ENCODE measurements around the gene SLC6A18.

The SLC6A18 gene

DNA sequence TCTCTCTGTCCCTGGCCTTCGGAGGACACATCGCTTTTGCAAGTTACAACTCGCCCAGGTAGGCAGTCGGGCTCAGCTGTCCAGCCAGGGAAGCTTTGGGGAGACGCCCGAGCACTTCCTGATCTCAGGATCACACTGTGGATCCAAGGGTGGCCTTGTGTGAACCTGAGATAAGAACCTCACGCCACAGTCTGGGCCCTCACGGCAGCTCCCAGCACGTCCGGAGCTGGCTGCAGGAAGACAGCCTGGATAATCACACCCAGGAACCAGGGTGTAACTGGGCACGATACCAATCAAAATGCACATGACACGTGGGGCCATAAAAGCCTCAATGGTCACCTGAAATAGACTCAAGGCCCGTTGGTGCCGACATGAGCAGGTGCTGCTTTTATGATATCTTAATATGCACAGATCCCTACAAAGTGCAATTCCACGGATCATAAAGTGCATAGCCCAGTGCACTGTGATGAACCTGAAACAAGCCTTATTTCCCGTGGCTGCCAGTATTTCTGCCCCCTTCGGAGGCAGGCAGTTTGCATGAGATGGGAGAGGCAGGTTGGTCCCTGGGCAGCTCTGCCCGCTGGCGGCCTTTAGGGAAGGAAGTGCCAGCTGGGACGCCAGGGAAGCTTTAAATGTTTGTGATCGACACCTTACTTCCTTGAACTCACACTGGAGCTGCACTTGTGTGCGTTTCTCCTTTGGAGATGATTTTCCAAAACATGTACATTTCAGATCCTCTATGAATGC is 14.5 kb downstream of the SLC6A18 start:
- FAIRE-seq (no peak), DNase-seq (ENCODE audit: insufficient read length, low spot score) (no peak)
- no peak for TF ChIP-seq PAX5 (IDR thresholded peaks at IDR 0.05; ENCODE audit: insufficient read depth, low read length, severe bottlenecking)
- TF ChIP-seq POLR2A (IDR thresholded peaks at IDR 0.05; ENCODE audit: low read depth, low read length): no peak
- TF ChIP-seq TAF1 (IDR thresholded peaks at IDR 0.05; ENCODE audit: low read depth, low read length): no peak
- no peak for TF ChIP-seq SPI1 (IDR thresholded peaks at IDR 0.05; ENCODE audit: low read depth, low read length)
- no peak for TF ChIP-seq POU2F2 (IDR thresholded peaks at IDR 0.05; ENCODE audit: low read depth, low read length)
- TF ChIP-seq POLR2AphosphoS5 (IDR thresholded peaks at IDR 0.05; ENCODE audit: low read depth, low read length): no peak

DNA sequence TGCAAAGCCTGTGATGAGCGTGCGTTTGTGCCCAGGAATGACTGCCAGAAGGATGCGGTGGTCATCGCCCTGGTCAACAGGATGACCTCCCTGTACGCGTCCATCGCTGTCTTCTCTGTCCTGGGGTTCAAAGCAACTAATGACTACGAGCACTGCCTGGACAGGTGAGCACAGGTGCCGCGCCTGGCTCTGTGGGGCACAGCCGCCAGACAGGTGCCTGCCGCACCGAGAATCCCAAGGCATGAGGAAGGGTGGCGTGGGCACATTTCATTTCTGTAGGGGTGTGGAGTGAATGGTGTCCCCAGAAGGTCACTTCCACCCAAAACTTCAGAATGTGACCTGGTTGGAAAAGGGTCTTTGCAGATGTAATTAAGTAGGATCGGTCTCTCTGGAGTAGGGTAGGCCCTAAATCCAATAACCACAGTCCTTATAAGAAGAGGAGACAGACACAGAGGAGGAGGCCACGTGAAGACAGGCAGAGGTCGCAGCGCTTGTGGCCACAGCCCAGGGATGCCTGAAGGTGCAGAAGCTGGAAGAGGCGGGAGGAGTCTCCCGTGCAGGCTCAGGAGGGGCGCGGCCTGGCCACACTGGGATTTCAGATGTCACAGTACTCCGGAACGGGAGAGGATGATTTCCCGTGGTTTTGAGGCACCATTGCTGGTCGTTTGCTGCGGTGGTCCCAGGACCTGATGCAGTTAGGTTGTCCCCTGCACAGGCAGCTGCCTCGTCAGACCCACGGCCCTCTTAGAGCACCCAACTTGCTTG is 15.5 kb downstream of the SLC6A18 start:
- no peak for DNase-seq (ENCODE audit: insufficient read length, low spot score)
- no peak for TF ChIP-seq TAF1 (IDR thresholded peaks at IDR 0.05; ENCODE audit: low read depth, low read length)
- FAIRE-seq: no peak

DNA sequence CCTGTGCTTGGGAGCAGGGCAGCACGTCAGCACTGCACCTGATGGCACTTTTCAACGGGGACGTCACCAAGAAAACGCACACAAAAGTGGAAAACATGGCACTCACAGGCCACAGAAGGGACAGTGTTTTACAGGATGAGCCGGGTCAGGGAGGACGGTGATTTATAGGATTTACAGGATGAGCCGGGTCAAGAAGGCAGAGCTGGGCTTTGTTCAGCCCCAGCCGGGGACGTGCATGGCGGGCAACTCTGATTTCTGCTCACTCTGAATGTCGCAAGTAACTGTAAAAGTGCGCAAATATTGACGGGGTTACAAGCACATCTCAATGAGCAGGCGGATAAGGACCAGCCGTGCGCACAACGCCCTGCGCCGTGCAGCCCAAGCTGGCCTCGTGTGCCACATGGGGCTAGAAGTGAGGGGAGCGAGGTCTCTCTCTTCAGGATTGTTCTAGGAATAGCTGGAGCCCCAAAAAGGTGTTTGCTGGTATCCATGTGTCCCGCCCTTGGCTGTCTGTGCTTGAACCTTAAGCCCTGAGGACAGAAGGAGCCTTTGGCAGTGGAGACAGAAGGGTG is 16.4 kb downstream of the SLC6A18 start:
- DNase-seq (ENCODE audit: insufficient read length, low spot score) (no peak), FAIRE-seq (no peak)
- no peak for TF ChIP-seq POU2F2 (IDR thresholded peaks at IDR 0.05; ENCODE audit: low read depth, low read length)
- no peak for TF ChIP-seq SPI1 (IDR thresholded peaks at IDR 0.05; ENCODE audit: low read depth, low read length)
- no peak for TF ChIP-seq TAF1 (IDR thresholded peaks at IDR 0.05; ENCODE audit: low read depth, low read length)
- no peak for TF ChIP-seq PAX5 (IDR thresholded peaks at IDR 0.05; ENCODE audit: insufficient read depth, low read length, severe bottlenecking)
- TF ChIP-seq POLR2A (IDR thresholded peaks at IDR 0.05; ENCODE audit: low read depth, low read length): no peak
- TF ChIP-seq POLR2AphosphoS5 (IDR thresholded peaks at IDR 0.05; ENCODE audit: low read depth, low read length): no peak

DNA sequence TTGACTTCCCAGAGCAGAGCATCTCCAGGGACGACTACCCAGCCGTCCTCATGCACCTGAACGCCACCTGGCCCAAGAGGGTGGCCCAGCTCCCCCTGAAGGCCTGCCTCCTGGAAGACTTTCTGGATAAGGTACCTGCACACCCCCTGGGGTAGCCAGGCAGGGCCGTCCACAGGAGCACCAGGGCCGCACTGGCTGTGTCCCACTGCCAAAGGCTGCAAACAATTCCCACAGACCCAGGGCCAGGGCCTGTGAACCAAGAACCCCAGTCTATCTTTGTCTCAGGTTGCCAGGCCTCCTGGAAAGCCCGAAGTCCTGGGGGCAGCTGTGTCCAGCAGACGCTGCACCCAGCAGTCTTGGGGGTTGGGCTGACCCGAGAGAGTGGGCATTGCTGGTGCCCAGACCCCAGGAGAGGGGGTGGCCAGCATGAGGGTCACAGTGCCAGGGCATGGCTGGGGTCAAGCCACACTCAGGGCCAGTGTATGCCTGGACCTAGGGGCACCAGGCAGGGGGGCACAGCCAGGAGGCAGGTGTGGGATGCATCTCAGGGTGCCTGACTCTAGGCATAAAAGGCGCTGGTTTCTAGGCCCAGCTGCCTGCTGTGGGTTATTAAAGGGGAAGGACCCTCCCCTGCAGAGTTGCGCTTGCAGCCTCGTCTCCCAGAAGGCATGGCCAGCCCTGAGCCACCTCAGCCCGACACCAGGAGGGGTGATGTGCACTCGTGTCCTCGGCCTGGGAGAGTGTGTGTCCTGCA is 17.7 kb downstream of the SLC6A18 start:
- FAIRE-seq: no peak

DNA sequence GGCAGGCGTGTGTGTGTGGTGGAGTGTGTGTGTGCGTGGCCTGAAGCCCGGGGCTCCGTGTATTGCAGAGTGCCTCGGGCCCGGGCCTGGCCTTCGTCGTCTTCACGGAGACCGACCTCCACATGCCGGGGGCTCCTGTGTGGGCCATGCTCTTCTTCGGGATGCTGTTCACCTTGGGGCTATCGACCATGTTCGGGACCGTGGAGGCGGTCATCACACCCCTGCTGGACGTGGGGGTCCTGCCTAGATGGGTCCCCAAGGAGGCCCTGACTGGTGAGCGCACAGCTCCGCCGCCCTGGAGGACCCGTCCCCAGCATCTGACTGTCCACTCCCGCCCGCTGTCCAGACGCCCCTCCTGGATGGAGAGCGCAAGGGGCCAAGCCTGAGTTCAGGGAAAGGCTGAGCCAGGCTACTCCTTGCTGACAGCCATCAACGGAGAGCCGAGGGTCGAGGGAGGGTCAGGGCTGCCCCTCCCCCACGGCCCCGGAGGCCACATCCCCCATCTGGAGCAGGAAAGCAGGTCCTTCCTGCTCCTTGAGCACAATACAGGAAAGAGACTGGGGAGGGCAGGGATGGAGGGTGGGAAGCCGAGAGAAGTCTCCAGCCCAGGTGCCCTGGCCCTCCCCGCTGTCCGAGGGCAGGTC is 18.4 kb downstream of the SLC6A18 start:
- FAIRE-seq (no peak), DNase-seq (ENCODE audit: insufficient read length, low spot score) (no peak)
- no peak for TF ChIP-seq POLR2A (IDR thresholded peaks at IDR 0.05; ENCODE audit: low read depth, low read length)
- TF ChIP-seq POLR2AphosphoS5 (IDR thresholded peaks at IDR 0.05; ENCODE audit: low read depth, low read length): no peak
- no peak for TF ChIP-seq TAF1 (IDR thresholded peaks at IDR 0.05; ENCODE audit: low read depth, low read length)
- TF ChIP-seq POU2F2 (IDR thresholded peaks at IDR 0.05; ENCODE audit: low read depth, low read length): no peak
- TF ChIP-seq PAX5 (IDR thresholded peaks at IDR 0.05; ENCODE audit: insufficient read depth, low read length, severe bottlenecking): no peak
- TF ChIP-seq SPI1 (IDR thresholded peaks at IDR 0.05; ENCODE audit: low read depth, low read length): no peak

More for the DNA sequence above, 17.7 kb downstream of the SLC6A18 start:
- DNase-seq (ENCODE audit: insufficient read length, low spot score): no peak
- TF ChIP-seq SPI1 (IDR thresholded peaks at IDR 0.05; ENCODE audit: low read depth, low read length): no peak
- no peak for TF ChIP-seq POU2F2 (IDR thresholded peaks at IDR 0.05; ENCODE audit: low read depth, low read length)
- no peak for TF ChIP-seq TAF1 (IDR thresholded peaks at IDR 0.05; ENCODE audit: low read depth, low read length)
- TF ChIP-seq POLR2A (IDR thresholded peaks at IDR 0.05; ENCODE audit: low read depth, low read length): no peak
- no peak for TF ChIP-seq POLR2AphosphoS5 (IDR thresholded peaks at IDR 0.05; ENCODE audit: low read depth, low read length)
- TF ChIP-seq PAX5 (IDR thresholded peaks at IDR 0.05; ENCODE audit: insufficient read depth, low read length, severe bottlenecking): no peak

DNA sequence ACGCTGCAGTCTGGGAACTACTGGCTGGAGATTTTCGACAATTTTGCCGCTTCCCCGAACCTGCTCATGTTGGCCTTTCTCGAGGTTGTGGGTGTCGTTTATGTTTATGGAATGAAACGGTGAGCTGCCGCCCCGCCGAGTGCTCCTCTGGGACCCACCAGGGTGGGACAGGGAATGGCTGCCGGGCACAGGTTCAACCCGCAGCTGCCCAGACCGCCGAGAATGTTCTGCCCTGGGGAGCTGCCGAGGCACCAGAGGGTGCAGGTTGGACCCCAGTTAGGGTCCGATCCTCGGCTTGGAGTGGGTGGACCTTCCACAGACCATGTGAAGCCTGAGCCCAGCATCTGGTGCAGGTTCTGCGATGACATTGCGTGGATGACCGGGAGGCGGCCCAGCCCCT is 19.1 kb downstream of the SLC6A18 start:
- no peak for DNase-seq (ENCODE audit: insufficient read length, low spot score)
- FAIRE-seq: no peak
- TF ChIP-seq SPI1 (IDR thresholded peaks at IDR 0.05; ENCODE audit: low read depth, low read length): no peak

DNA sequence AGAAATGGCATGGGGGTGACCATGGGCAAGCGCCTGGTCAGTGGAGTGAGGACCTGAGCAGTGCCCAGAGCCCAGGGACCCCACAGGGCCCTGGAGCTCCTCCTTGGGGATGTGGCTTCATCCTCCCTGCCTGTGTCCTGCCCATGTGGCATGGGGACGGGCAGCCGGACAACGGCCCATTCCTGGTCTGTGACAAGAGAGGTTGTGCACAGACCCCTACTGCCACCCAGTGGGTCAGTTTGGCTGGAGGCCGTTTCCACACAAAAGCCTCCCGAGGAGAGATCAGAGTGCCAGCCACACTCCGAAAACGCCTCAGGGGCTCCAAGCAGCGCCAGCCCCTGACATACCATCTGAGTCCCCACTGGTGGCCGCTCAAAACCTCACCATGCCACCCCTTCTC is 19.8 kb downstream of the SLC6A18 start:
- TF ChIP-seq POU2F2 (IDR thresholded peaks at IDR 0.05; ENCODE audit: low read depth, low read length): no peak
- TF ChIP-seq POLR2AphosphoS5 (IDR thresholded peaks at IDR 0.05; ENCODE audit: low read depth, low read length): no peak
- no peak for TF ChIP-seq TAF1 (IDR thresholded peaks at IDR 0.05; ENCODE audit: low read depth, low read length)
- no peak for TF ChIP-seq POLR2A (IDR thresholded peaks at IDR 0.05; ENCODE audit: low read depth, low read length)
- no peak for TF ChIP-seq SPI1 (IDR thresholded peaks at IDR 0.05; ENCODE audit: low read depth, low read length)
- TF ChIP-seq PAX5 (IDR thresholded peaks at IDR 0.05; ENCODE audit: insufficient read depth, low read length, severe bottlenecking): no peak

DNA sequence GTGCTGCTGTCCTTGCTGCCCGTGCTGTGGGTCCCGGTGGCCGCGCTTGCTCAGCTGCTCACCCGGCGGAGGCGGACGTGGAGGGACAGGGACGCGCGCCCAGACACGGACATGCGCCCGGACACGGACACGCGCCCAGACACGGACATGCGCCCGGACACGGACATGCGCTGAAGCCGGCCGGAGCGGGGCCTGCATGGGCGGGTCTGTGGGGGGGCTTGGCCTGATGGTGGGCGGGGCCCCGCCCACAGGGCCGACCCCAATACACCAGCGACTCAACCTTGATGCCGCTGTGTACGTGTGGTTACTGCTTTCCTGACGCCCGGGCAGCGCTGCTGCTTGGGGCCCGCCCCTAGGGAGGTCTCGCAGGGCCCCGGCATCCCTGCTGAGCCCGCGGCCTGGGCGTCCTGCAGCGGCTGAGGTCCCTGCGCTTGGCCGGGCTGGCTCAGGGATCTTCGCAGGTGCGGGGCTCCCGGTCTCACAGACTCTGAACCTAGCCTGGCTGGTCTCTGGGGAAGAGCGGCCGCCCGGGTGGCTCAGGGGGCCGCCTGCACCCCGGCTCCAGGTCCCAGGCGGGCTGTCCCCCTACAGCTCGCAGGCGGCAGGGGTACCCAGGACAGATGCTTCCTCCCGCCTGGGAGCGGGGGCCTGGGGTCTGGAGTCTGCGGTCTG is 20.9 kb downstream of the SLC6A18 start:
- FAIRE-seq (no peak), DNase-seq (ENCODE audit: insufficient read length, low spot score) (no peak)
- TF ChIP-seq SPI1 (IDR thresholded peaks at IDR 0.05; ENCODE audit: low read depth, low read length): no peak
- no peak for TF ChIP-seq POLR2A (IDR thresholded peaks at IDR 0.05; ENCODE audit: low read depth, low read length)
- no peak for TF ChIP-seq TAF1 (IDR thresholded peaks at IDR 0.05; ENCODE audit: low read depth, low read length)
- TF ChIP-seq POLR2AphosphoS5 (IDR thresholded peaks at IDR 0.05; ENCODE audit: low read depth, low read length): no peak
- TF ChIP-seq POU2F2 (IDR thresholded peaks at IDR 0.05; ENCODE audit: low read depth, low read length): no peak
- TF ChIP-seq PAX5 (IDR thresholded peaks at IDR 0.05; ENCODE audit: insufficient read depth, low read length, severe bottlenecking): no peak

More for the DNA sequence above, 19.8 kb downstream of the SLC6A18 start:
- DNase-seq (ENCODE audit: insufficient read length, low spot score) (no peak), FAIRE-seq (no peak)
